H54 (cell line): Measurements from ENCODE around the gene MED26.

Experiments
- DNase-seq: peaks from one replicate; pipeline ENCODE4 v3.0.0; 2011; ENCODE audit warnings: low spot score, mixed read lengths; ENCODE audit not compliant: insufficient read length
- FAIRE-seq: peaks from 3 replicates; lab custom pipeline; 2011; peaks lifted over from hg19 to GRCh38; lab: Jason Lieb, UNC
- POLR2A ChIP-seq: IDR thresholded peaks from 2 replicates; pipeline ENCODE4 v1.6.1; 2011; ENCODE audit warnings: low read depth, mild to moderate bottlenecking, low read length

MED26 gene

GRCh38 chr19:16637535-16637934 lies 9.5 kb upstream of the MED26 start:
- FAIRE-seq (no peak), DNase-seq (no peak)
- no peak for TF ChIP-seq POLR2A

GRCh38 chr19:16631465-16631864 lies 3.5 kb upstream of the MED26 start:
- FAIRE-seq = no peak
- no peak for DNase-seq
- no peak for TF ChIP-seq POLR2A

- DNase-seq = no peak
- no peak for TF ChIP-seq POLR2A
- no peak for FAIRE-seq
These were observed 1.1 kb upstream of the MED26 start for GRCh38 chr19:16628984-16629691.

- no peak for FAIRE-seq
- DNase-seq = no peak
- no peak for TF ChIP-seq POLR2A
These were observed 149 bp downstream of the MED26 start for GRCh38 chr19:16627928-16628182.

GRCh38 chr19:16627193-16627927 lies 644 bp downstream of the MED26 start:
- DNase-seq = no peak
- no peak for FAIRE-seq
- no peak for TF ChIP-seq POLR2A

GRCh38 chr19:16626796-16627192 lies 1.2 kb downstream of the MED26 start:
- DNase-seq (no peak), FAIRE-seq (no peak)
- TF ChIP-seq POLR2A = no peak

GRCh38 chr19:16625163-16625958 lies 2.6 kb downstream of the MED26 start:
- no peak for FAIRE-seq
- no peak for TF ChIP-seq POLR2A

GRCh38 chr19:16624236-16624635 lies 3.8 kb downstream of the MED26 start:
- no peak for TF ChIP-seq POLR2A
- no peak for FAIRE-seq
- no peak for DNase-seq

More at GRCh38 chr19:16625163-16625958, 2.6 kb downstream of the MED26 start:
- DNase-seq = no peak

GRCh38 chr19:16623576-16623975 lies 4.4 kb downstream of the MED26 start:
- TF ChIP-seq POLR2A = no peak
- FAIRE-seq = no peak
- no peak for DNase-seq

GRCh38 chr19:16623066-16623465 lies 4.9 kb downstream of the MED26 start:
- FAIRE-seq (no peak), DNase-seq (no peak)
- no peak for TF ChIP-seq POLR2A

- no peak for TF ChIP-seq POLR2A
- DNase-seq = no peak
- no peak for FAIRE-seq
These were observed 6.7 kb downstream of the MED26 start for GRCh38 chr19:16621165-16621800.

GRCh38 chr19:16620584-16620983 lies 7.4 kb downstream of the MED26 start:
- FAIRE-seq (no peak), DNase-seq (no peak)
- TF ChIP-seq POLR2A = no peak

- no peak for TF ChIP-seq POLR2A
- DNase-seq = no peak
- no peak for FAIRE-seq
These were observed 8.0 kb downstream of the MED26 start for GRCh38 chr19:16620018-16620417.

GRCh38 chr19:16619457-16619856 lies 8.5 kb downstream of the MED26 start:
- no peak for TF ChIP-seq POLR2A
- FAIRE-seq = no peak
- DNase-seq = no peak
